ENCODE data around the gene INPPL1. TPM values are rescaled to one million over a fixed set of nuclear protein-coding genes. Genes with fewer than 3 reads are reported as not detected.

Gene INPPL1
- total RNA-seq, 1 experiment from 2014 or later: 214 TPM

DNA sequence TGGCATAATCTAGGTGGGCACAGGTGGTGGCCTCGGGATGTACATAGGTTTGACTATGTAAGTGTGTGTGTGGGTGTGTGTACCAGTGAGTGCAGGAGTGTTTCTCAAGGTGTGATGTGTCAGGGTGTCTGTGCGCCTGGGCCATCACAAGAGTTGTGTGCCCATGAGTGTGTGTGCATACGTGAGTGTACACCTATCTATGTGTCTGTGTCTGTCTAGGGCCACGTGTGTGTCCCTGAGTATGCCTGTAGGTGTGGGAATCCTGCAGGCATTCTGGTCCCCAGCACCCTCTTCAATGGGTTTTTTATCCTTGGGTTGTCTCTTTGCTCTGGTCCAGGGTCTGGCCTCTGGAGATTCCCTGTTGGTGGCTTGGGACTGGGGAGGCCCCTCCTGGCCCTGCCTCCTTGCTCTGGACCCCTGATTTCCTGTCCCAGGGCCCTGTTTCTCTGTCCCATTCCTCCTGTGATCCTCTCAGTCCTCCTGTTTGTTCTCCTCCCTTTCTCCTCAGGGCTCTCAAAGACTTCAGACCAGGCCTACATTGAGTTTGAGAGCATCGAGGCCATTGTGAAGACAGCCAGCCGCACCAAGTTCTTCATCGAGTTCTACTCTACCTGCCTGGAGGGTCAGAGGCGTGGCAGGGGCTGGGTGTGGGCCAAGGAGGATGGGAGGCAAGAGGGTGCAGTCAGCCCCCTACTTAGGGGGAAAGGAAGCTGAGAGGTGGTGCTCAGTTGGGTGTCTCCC lies 9.4 kb downstream of the INPPL1 start:
- Histone ChIP-seq H2BK120ac (ENCODE audit: low read depth, low read length, poor library complexity, severe bottlenecking) (no peak overlapping the region), H2BK15ac (ENCODE audit: low read depth, low read length) (no peak overlapping the region), H4K8ac (replicated peaks; ENCODE audit: insufficient read length, low read depth, low read length) (no peak overlapping the region), H3K56ac (ENCODE audit: insufficient read length, low read depth, low read length) (no peak overlapping the region), H3K9ac (ENCODE audit: extremely low read depth, insufficient read length, low read length) (no peak overlapping the region), H3K9me3 (ENCODE audit: control insufficient read depth, low read depth, low read length) (no peaks in the 10 kb centered on the region), H3T11ph (ENCODE audit: low read length) (no peak overlapping the region), H3K27me3 (ENCODE audit: insufficient read depth, low read length) (peaks cover 3% of the 10 kb centered on the region; the same call in 1 of the 2 replicates), H2AFZ (ENCODE audit: low read length) (no peak overlapping the region), H3K4me2 (ENCODE audit: insufficient read depth, insufficient read length, low read length) (no peak overlapping the region), H3K4me1 (ENCODE audit: insufficient read depth, low read length) (peaks cover 3% of the 10 kb centered on the region; the same call in 1 of the 2 replicates), H2BK12ac (ENCODE audit: insufficient read length, low read depth, low read length) (no peak overlapping the region), H2BK20ac (ENCODE audit: low read depth, low read length, poor library complexity, severe bottlenecking) (no peak overlapping the region), H4K20me1 (ENCODE audit: control insufficient read depth, insufficient read depth, insufficient read length) (peaks cover 2% of the 10 kb centered on the region), H3K23me2 (ENCODE audit: insufficient read length, low read depth, low read length, poor library complexity, severe bottlenecking) (peaks cover 7% of the 10 kb centered on the region), H4K91ac (ENCODE audit: insufficient read length, low read depth, low read length) (no peak overlapping the region), H3K4ac (ENCODE audit: low read depth, low read length) (no peak overlapping the region), H3K18ac (ENCODE audit: insufficient read length, low read depth, low read length) (no peak overlapping the region), H2AK5ac (ENCODE audit: insufficient read length, low read length) (no peak overlapping the region), H2BK5ac (ENCODE audit: insufficient read length, low read length) (no peak overlapping the region), H3K79me2 (ENCODE audit: insufficient read depth, low read length) (no peaks in the 10 kb centered on the region), H3K79me1 (ENCODE audit: insufficient read depth, low read depth, low read length, poor library complexity, severe bottlenecking) (no peaks in the 10 kb centered on the region), H3K14ac (ENCODE audit: insufficient read depth, low read length) (no peak overlapping the region), H4K5ac (ENCODE audit: insufficient read length, low read depth, low read length) (no peak overlapping the region), H3K23ac (ENCODE audit: insufficient read length, low read depth, low read length) (no peak overlapping the region), H3K27ac (ENCODE audit: insufficient read length, low read depth, low read length) (no peak overlapping the region)
- no peak overlapping the region for H3K4me3 Mint-ChIP-seq
- H3K27me3 Mint-ChIP-seq (ENCODE audit: low read depth): no peaks in the 10 kb centered on the region
- WGBS (ENCODE audit: extremely low coverage, insufficient read length, low lambda C conversion rate): no CpG with 5 or more reads among the region's 8 CpGs
- no peaks in the 10 kb centered on the region for H3K9me3 Mint-ChIP-seq
- H3K27ac Mint-ChIP-seq: no peak overlapping the region
- peaks cover 11 to 13% of the 10 kb centered on the region in 2 experiments for H3K4me1 Mint-ChIP-seq
- H3K36me3 Mint-ChIP-seq (ENCODE audit: insufficient read depth in 1 of 3, low read depth in 3 of 3): peaks cover 39 to 89% (median 74%) of the 10 kb centered on the region in 3 experiments; a peak in 6 of 7 replicates
- no peak for DNase-seq
- TF ChIP-seq, protein P1, sequence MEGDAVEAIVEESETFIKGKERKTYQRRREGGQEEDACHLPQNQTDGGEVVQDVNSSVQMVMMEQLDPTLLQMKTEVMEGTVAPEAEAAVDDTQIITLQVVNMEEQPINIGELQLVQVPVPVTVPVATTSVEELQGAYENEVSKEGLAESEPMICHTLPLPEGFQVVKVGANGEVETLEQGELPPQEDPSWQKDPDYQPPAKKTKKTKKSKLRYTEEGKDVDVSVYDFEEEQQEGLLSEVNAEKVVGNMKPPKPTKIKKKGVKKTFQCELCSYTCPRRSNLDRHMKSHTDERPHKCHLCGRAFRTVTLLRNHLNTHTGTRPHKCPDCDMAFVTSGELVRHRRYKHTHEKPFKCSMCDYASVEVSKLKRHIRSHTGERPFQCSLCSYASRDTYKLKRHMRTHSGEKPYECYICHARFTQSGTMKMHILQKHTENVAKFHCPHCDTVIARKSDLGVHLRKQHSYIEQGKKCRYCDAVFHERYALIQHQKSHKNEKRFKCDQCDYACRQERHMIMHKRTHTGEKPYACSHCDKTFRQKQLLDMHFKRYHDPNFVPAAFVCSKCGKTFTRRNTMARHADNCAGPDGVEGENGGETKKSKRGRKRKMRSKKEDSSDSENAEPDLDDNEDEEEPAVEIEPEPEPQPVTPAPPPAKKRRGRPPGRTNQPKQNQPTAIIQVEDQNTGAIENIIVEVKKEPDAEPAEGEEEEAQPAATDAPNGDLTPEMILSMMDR (conservative IDR thresholded peaks at IDR 0.05): no peak
